Measurements from ENCODE around the gene PCDH15.

DNA sequence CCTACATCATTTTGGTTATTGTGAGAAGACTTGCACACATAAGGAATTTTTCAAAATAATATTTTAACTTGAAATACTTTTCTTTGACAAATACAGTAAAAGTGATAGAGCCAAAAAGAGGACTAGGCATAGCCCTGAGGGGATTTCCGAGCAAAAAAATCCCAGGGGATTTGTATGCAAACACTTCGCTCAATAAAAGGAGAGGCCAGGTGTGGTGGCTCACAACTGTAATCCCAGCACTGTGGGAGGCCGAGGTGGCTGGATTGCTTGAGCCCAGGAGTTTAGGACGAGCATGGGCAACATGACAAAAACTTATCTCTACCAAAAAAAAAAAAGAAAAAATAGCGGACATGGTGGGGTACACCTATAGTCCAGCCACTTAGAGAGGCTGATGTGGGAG is 193.0 kb downstream of the PCDH15 start:
- TF ChIP-seq EZH2 (IDR thresholded peaks at IDR 0.05; ENCODE audit: low read depth, unreplicated experiment) (no peak), CREB1 (CRISPR knock-in tag; IDR thresholded peaks at IDR 0.05; ENCODE audit: low read depth) (no peak), EZH2phosphoT487 (IDR thresholded peaks at IDR 0.05; ENCODE audit: unreplicated experiment) (no peak), POLR2AphosphoS5 (IDR thresholded peaks at IDR 0.05; ENCODE audit: low read depth) (no peak), NANOG (IDR thresholded peaks at IDR 0.05; ENCODE audit: borderline replicate concordance) (no peak), JUNB (IDR thresholded peaks at IDR 0.05; ENCODE audit: unreplicated experiment) (no peak), ZNF114 (CRISPR knock-in tag; IDR thresholded peaks at IDR 0.05) (no peak), ZNF331 (CRISPR knock-in tag; IDR thresholded peaks at IDR 0.05; ENCODE audit: low read depth) (no peak)
- TF ChIP-seq, protein P1, sequence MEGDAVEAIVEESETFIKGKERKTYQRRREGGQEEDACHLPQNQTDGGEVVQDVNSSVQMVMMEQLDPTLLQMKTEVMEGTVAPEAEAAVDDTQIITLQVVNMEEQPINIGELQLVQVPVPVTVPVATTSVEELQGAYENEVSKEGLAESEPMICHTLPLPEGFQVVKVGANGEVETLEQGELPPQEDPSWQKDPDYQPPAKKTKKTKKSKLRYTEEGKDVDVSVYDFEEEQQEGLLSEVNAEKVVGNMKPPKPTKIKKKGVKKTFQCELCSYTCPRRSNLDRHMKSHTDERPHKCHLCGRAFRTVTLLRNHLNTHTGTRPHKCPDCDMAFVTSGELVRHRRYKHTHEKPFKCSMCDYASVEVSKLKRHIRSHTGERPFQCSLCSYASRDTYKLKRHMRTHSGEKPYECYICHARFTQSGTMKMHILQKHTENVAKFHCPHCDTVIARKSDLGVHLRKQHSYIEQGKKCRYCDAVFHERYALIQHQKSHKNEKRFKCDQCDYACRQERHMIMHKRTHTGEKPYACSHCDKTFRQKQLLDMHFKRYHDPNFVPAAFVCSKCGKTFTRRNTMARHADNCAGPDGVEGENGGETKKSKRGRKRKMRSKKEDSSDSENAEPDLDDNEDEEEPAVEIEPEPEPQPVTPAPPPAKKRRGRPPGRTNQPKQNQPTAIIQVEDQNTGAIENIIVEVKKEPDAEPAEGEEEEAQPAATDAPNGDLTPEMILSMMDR (conservative IDR thresholded peaks at IDR 0.05; ENCODE audit: low read depth in 2 of 2): no peak
- TF ChIP-seq, protein P2, sequence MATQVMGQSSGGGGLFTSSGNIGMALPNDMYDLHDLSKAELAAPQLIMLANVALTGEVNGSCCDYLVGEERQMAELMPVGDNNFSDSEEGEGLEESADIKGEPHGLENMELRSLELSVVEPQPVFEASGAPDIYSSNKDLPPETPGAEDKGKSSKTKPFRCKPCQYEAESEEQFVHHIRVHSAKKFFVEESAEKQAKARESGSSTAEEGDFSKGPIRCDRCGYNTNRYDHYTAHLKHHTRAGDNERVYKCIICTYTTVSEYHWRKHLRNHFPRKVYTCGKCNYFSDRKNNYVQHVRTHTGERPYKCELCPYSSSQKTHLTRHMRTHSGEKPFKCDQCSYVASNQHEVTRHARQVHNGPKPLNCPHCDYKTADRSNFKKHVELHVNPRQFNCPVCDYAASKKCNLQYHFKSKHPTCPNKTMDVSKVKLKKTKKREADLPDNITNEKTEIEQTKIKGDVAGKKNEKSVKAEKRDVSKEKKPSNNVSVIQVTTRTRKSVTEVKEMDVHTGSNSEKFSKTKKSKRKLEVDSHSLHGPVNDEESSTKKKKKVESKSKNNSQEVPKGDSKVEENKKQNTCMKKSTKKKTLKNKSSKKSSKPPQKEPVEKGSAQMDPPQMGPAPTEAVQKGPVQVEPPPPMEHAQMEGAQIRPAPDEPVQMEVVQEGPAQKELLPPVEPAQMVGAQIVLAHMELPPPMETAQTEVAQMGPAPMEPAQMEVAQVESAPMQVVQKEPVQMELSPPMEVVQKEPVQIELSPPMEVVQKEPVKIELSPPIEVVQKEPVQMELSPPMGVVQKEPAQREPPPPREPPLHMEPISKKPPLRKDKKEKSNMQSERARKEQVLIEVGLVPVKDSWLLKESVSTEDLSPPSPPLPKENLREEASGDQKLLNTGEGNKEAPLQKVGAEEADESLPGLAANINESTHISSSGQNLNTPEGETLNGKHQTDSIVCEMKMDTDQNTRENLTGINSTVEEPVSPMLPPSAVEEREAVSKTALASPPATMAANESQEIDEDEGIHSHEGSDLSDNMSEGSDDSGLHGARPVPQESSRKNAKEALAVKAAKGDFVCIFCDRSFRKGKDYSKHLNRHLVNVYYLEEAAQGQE (IDR thresholded peaks at IDR 0.05; ENCODE audit: unreplicated experiment): no peak
- TF ChIP-seq, protein P3, sequence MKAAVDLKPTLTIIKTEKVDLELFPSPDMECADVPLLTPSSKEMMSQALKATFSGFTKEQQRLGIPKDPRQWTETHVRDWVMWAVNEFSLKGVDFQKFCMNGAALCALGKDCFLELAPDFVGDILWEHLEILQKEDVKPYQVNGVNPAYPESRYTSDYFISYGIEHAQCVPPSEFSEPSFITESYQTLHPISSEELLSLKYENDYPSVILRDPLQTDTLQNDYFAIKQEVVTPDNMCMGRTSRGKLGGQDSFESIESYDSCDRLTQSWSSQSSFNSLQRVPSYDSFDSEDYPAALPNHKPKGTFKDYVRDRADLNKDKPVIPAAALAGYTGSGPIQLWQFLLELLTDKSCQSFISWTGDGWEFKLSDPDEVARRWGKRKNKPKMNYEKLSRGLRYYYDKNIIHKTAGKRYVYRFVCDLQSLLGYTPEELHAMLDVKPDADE (IDR thresholded peaks at IDR 0.05): no peak
- TF ChIP-seq, protein P4, sequence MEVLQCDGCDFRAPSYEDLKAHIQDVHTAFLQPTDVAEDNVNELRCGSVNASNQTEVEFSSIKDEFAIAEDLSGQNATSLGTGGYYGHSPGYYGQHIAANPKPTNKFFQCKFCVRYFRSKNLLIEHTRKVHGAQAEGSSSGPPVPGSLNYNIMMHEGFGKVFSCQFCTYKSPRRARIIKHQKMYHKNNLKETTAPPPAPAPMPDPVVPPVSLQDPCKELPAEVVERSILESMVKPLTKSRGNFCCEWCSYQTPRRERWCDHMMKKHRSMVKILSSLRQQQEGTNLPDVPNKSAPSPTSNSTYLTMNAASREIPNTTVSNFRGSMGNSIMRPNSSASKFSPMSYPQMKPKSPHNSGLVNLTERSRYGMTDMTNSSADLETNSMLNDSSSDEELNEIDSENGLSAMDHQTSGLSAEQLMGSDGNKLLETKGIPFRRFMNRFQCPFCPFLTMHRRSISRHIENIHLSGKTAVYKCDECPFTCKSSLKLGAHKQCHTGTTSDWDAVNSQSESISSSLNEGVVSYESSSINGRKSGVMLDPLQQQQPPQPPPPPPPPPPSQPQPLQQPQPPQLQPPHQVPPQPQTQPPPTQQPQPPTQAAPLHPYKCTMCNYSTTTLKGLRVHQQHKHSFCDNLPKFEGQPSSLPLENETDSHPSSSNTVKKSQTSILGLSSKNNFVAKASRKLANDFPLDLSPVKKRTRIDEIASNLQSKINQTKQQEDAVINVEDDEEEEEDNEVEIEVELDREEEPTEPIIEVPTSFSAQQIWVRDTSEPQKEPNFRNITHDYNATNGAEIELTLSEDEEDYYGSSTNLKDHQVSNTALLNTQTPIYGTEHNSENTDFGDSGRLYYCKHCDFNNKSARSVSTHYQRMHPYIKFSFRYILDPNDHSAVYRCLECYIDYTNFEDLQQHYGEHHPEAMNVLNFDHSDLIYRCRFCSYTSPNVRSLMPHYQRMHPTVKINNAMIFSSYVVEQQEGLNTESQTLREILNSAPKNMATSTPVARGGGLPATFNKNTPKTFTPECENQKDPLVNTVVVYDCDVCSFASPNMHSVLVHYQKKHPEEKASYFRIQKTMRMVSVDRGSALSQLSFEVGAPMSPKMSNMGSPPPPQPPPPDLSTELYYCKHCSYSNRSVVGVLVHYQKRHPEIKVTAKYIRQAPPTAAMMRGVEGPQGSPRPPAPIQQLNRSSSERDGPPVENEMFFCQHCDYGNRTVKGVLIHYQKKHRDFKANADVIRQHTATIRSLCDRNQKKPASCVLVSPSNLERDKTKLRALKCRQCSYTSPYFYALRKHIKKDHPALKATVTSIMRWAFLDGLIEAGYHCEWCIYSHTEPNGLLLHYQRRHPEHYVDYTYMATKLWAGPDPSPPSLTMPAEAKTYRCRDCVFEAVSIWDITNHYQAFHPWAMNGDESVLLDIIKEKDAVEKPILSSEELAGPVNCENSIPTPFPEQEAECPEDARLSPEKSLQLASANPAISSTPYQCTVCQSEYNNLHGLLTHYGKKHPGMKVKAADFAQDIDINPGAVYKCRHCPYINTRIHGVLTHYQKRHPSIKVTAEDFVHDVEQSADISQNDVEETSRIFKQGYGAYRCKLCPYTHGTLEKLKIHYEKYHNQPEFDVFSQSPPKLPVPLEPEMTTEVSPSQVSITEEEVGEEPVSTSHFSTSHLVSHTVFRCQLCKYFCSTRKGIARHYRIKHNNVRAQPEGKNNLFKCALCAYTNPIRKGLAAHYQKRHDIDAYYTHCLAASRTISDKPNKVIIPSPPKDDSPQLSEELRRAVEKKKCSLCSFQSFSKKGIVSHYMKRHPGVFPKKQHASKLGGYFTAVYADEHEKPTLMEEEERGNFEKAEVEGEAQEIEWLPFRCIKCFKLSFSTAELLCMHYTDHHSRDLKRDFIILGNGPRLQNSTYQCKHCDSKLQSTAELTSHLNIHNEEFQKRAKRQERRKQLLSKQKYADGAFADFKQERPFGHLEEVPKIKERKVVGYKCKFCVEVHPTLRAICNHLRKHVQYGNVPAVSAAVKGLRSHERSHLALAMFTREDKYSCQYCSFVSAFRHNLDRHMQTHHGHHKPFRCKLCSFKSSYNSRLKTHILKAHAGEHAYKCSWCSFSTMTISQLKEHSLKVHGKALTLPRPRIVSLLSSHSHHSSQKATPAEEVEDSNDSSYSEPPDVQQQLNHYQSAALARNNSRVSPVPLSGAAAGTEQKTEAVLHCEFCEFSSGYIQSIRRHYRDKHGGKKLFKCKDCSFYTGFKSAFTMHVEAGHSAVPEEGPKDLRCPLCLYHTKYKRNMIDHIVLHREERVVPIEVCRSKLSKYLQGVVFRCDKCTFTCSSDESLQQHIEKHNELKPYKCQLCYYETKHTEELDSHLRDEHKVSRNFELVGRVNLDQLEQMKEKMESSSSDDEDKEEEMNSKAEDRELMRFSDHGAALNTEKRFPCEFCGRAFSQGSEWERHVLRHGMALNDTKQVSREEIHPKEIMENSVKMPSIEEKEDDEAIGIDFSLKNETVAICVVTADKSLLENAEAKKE (CRISPR knock-in tag; IDR thresholded peaks at IDR 0.05): no peak
